ENCODE data around the gene TEPSIN. TPM values are rescaled to one million over a fixed set of nuclear protein-coding genes. Genes with fewer than 3 reads are reported as not detected.

Gene TEPSIN
- total and polyA plus RNA-seq, 2 of the 8 experiments (the other 6 are each of a cell fraction or from before 2014, with no cell fraction given) = 22.9 to 28.0 TPM

DNA sequence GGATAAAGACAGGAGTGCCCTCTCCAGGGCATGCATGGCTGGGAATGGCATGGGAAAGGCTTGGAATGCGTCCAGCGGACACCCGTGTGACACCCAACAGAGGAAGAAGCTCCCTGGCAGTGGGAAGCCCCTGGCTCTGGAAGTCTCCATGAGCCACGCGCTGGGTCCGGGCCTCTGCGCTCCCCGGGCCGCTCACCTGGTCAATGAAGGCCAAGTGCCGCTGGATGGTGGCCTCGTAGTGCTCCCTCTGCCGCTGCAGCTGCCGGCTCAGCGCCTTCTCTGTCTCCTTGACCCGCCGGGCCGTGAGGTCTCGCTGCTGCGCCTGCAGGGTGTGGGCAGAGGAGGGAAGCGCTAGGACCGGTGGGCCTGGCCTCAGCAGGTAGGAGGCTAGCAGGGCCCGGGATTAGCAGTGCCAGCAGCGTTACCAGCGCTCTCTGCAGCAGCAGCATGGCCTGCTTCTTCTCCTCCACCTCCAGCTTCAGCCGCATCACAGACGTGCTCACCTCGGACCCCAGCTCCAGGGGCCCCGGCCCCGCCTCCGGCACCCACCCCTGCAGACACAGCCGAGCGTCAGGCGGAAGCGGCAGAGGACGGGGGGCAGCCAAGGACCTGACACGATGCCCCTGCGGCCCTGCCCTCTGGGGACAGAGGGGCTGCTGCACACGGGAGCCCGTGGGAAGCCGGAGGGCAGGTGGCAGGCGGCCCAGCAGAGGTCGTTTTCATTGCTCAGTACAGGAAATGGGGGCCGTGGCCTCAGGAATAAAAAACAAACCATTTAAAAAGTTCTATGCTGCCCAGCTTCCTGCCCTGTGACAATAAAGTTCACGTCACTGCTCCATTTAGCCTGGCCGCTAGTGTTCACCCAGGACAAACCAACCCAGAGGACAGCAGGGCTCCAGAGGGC lies 42.1 kb downstream of the TEPSIN start (continued):
- TF ChIP-seq ASH2L (IDR thresholded peaks at IDR 0.05; ENCODE audit: low read length) = no peak
- TF ChIP-seq BCL11A (IDR thresholded peaks at IDR 0.05; ENCODE audit: low read depth in 2 of 2, low read length in 2 of 2) = no peak
- TF ChIP-seq HDAC2 (IDR thresholded peaks at IDR 0.05; ENCODE audit: borderline replicate concordance in 1 of 2, low read depth in 2 of 2, low read length in 2 of 2) = no peak
- TF ChIP-seq BRCA1 (IDR thresholded peaks at IDR 0.05; ENCODE audit: low read depth, low read length) = no peak

Data from H1 (cell line).